Measurements from ENCODE around the gene TMEM52.

TMEM52 gene

DNA sequence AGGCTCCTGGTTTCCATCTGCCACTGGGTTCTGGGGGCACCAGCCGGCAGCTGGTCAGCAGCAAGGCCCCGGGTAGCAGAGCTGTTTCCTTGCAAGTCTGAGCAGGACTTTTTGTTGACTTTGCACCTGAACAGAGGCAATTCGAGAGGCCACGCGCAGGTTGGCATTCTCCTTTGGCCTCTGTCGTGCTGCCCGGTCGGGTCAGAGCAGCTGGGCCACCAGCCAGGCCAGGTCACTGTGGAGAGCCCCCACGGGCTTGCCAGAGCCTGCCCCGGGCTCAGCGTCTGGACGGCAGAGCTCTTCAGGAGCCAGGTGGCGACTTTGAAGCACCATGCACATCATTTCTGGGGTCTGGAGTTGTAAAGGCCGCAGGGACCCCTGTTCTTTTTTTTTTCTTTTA lies 28.4 kb upstream of the TMEM52 start:
- TF ChIP-seq FOXA1 (IDR thresholded peaks at IDR 0.05) = no peak
- TF ChIP-seq ELF4 (IDR thresholded peaks at IDR 0.05) = no peak
- TF ChIP-seq TARDBP (IDR thresholded peaks at IDR 0.05) = no peak
- TF ChIP-seq, protein P1, sequence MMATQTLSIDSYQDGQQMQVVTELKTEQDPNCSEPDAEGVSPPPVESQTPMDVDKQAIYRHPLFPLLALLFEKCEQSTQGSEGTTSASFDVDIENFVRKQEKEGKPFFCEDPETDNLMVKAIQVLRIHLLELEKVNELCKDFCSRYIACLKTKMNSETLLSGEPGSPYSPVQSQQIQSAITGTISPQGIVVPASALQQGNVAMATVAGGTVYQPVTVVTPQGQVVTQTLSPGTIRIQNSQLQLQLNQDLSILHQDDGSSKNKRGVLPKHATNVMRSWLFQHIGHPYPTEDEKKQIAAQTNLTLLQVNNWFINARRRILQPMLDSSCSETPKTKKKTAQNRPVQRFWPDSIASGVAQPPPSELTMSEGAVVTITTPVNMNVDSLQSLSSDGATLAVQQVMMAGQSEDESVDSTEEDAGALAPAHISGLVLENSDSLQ (IDR thresholded peaks at IDR 0.05) = no peak
- no peak for TF ChIP-seq ARNT (IDR thresholded peaks at IDR 0.05)
- no peak for TF ChIP-seq NFRKB (IDR thresholded peaks at IDR 0.05)
- no peak for DNase-seq (ENCODE audit: extremely low spot score)
- CTCF ChIA-PET = interaction anchor here (0.6 to 1.5 kb wide), 3 partner anchors 92 to 99 kb away, joined by 3 to 8 read pairs (median 4); no protein-coding TSS in a partner anchor
- POLR2A ChIA-PET = no interaction called here

DNA sequence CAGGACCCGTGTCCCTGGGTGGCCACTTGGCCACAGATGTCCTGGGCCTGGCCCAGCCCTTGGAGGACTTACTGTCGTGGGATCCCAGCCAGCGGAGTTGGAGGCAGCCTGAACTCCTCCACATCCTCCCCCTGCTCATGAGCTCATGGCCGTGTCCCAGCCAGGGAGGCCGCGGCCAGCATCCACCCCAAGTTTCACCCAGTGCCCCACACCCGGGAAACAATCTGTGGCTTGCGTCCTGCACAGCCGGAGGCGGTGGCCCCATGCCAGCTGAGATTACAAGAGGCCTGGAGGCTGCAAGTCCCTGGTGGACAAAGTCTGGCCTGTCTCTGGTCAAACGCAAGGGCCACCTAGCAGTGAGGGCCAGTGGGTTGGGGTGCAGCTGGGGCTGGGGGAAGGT lies 27.5 kb upstream of the TMEM52 start:
- TF ChIP-seq ELF4 (IDR thresholded peaks at IDR 0.05) (no peak), SP1 (IDR thresholded peaks at IDR 0.05) (no peak)
- ChIA-PET POLR2A (interaction anchor here (0.8 kb wide), 1 partner anchor 98 kb away, joined by 3 read pairs; no protein-coding TSS in a partner anchor), CTCF (interaction anchor here (1.5 kb wide), 1 partner anchor 98 kb away, joined by 8 read pairs; no protein-coding TSS in a partner anchor)
- DNase-seq (ENCODE audit: extremely low spot score) = no peak

DNA sequence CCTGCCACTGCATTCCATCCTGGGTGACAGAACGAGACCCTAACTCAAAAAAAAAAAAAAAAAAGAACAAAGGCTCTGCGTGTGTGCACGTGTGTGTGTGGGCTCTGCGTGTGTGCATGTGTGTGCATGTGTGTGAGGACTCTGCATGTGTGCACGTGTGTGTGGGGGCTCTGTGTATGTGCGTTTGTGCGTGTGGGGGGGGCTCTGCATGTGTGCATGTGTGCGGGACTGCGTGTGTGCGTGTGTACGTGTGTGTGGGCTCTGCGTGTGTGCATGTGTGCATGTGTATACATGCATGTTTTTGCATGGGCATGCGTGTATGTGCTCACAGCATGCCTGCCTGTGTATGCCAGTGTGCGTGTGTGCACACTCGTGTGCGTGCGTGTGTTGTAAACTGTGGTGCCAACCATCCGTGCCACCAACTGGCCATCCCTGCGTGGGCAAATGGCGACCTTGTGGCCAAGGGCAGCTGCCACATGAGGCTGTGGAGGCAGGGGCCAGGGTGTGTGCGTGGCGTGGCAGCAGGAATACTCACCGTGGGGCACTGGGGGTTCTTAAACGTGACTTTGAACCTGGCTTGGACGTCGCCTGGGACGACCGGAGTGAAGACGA lies 26.8 kb upstream of the TMEM52 start:
- DNase-seq (ENCODE audit: extremely low spot score) = no peak
- TF ChIP-seq SUZ12 (IDR thresholded peaks at IDR 0.05) (no peak), FOXA1 (IDR thresholded peaks at IDR 0.05) (no peak), BHLHE40 (IDR thresholded peaks at IDR 0.05; ENCODE audit: borderline replicate concordance) (no peak), ZNF384 (IDR thresholded peaks at IDR 0.05) (no peak), ELF4 (IDR thresholded peaks at IDR 0.05) (no peak), LEF1 (IDR thresholded peaks at IDR 0.05; ENCODE audit: borderline replicate concordance) (no peak), NFRKB (IDR thresholded peaks at IDR 0.05) (no peak), FOXM1 (IDR thresholded peaks at IDR 0.05; ENCODE audit: borderline replicate concordance) (no peak)
- TF ChIP-seq, protein P1 (IDR thresholded peaks at IDR 0.05) = no peak
- POLR2A ChIA-PET = interaction anchor here (0.8 kb wide), 1 partner anchor 99 kb away, joined by 3 read pairs; no protein-coding TSS in a partner anchor
- CTCF ChIA-PET = interaction anchor here (0.6 to 1.5 kb wide), 2 partner anchors 99 to 411 kb away, joined by 4 to 8 read pairs; no protein-coding TSS in a partner anchor

DNA sequence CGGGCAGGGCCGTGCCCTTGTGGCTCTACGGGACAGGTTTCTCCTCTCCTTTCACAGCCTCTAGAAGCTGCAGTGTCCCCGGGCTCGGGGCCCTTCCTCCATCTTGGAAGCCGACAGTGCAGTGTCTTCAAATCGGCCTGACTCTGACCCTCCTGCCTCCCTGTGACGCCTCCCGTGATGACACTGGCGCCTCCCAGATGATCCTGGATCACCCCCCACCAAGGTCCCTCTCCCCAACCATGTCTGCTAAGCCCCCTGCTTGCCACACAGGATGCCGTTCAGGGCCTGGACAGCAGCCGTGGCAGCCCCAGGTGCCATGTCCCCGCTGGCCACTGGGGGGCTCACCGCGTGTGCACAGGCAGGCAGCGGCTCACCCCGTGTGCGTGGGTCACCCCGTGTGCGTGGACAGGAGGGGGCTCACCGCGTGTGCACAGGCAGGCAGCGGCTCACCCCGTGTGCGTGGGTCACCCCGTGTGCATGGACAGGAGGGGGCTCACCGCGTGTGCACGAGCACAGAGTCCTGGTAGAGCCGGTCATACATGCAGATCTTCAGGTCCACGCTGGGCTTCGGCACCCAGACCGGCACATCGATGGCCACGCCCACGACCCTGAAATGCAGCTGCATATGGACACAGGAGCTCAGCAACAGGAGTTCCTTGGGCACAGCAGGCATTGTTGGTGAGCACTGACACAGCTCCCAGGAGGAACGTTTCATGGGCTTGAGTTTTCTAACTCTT lies 24.9 kb upstream of the TMEM52 start:
- ChIA-PET POLR2A (interaction anchor here (1.4 kb wide), 1 partner anchor 101 kb away, joined by 5 read pairs; no protein-coding TSS in a partner anchor), CTCF (interaction anchor here (0.6 to 1.8 kb wide), 12 partner anchors 8 to 836 kb away, joined by 3 to 18 read pairs (median 4); no protein-coding TSS in a partner anchor)
- TF ChIP-seq L3MBTL2 (conservative IDR thresholded peaks at IDR 0.05) (peak; percentile 71), TARDBP (IDR thresholded peaks at IDR 0.05) (peak; percentile 90), SP1 (IDR thresholded peaks at IDR 0.05) (no peak), CTBP1 (IDR thresholded peaks at IDR 0.05; ENCODE audit: borderline replicate concordance) (no peak)
- DNase-seq (ENCODE audit: extremely low spot score) = peak; percentile 75

DNA sequence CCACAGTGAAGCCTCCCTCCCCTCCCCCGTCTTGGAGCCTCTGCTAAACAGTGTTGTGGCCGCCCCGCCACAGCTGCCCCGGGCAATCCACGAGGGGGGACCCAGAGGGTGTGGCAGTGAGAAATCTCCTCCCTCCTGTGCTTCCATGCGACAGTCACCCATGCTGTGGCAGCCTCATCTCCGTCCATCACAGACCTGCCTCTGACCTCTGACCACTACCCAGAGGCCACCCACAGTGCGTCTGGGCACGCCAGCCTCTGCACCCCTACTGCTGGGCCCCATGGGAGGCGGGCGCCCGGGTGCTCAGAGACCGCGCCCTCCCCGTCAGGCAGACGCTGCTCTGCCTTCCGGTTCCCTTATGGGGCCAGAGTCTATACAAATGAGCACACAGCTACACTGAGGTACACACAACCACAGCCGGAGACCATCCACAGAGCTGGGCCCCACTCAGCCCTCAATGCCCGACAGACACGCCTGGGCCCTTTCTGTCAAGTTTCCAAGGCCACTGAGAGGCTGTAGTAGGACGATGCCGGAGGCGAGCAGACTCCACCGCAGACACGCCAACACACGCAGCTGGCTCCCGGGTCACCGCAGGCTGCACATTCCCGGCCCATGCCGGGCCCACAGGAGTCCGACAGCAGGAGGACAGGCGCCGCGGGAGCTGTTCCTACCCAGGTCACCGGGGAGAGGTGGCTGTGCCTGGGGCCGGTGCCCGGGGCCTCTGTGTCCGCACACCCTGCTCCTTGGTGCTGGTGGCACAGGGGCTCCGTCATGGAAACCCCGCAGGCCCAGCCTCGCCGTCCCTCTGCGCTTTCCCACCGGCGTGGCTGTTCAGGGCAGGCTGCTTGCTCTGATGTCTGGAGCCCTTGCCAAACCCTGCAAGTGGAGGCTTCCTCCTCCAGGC lies 23.9 kb upstream of the TMEM52 start:
- DNase-seq (ENCODE audit: extremely low spot score) = no peak
- POLR2A ChIA-PET = interaction anchor here (1.4 kb wide), 1 partner anchor 102 kb away, joined by 5 read pairs; no protein-coding TSS in a partner anchor
- CTCF ChIA-PET = interaction anchor here (0.6 to 1.8 kb wide), 5 partner anchors 100 to 246 kb away, joined by 4 to 18 read pairs (median 4); no protein-coding TSS in a partner anchor
- TF ChIP-seq ELF4 (IDR thresholded peaks at IDR 0.05) = no peak
- TF ChIP-seq FOXA1 (IDR thresholded peaks at IDR 0.05) = no peak
- TF ChIP-seq, protein P1 (IDR thresholded peaks at IDR 0.05) = no peak
- TF ChIP-seq LEF1 (IDR thresholded peaks at IDR 0.05; ENCODE audit: borderline replicate concordance) = no peak

DNA sequence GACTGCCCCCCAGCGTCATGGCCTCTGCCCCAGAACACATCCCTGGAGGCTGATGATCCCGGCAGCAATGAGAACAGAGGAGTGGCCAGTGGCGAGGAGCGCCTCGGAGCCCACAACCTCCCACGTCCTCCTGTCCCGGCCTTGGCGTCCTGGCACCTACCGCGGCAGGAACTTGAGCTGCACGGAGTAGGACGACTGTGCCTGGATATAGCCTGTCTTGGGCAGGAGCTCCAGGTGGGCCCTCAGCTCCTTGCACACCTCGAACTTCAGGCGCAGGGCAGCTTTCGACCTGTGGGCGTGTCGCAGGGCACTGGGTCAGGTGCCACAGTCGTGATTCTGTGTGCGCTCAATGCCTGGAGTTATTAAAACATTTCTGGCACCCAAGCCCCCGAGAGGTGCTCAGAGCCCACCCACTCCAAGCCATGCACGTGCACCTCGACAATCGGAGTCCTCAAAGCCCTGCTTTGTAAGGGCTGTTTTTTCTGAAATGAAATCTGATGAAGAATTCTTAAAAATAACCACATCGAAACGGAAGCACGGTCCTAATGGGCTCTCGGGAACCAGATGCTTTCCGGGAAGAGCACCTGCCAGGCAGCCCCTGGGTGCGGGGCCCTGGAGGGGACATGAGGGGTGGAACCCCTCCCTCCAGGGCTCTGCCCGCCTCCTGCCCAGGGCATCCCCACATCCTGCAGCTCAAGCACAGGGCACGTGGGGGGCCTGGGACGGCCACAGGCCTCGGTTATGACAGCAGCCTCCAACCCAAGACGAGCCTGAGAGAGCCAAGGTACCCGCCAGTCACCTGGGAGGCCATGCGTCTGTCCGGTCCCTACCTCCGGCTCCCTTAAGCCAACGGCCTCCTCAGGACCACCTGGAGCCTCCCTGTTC lies 23.0 kb upstream of the TMEM52 start:
- TF ChIP-seq FOXK2 (IDR thresholded peaks at IDR 0.05) (no peak), L3MBTL2 (conservative IDR thresholded peaks at IDR 0.05) (no peak), ZNF384 (IDR thresholded peaks at IDR 0.05) (no peak), FOXA1 (IDR thresholded peaks at IDR 0.05) (no peak), FOXM1 (IDR thresholded peaks at IDR 0.05; ENCODE audit: borderline replicate concordance) (no peak), TARDBP (IDR thresholded peaks at IDR 0.05) (no peak), SP1 (IDR thresholded peaks at IDR 0.05) (no peak), ELF4 (IDR thresholded peaks at IDR 0.05) (no peak), ARNT (IDR thresholded peaks at IDR 0.05) (no peak), BHLHE40 (IDR thresholded peaks at IDR 0.05; ENCODE audit: borderline replicate concordance) (no peak), SUZ12 (IDR thresholded peaks at IDR 0.05) (no peak), LEF1 (IDR thresholded peaks at IDR 0.05; ENCODE audit: borderline replicate concordance) (no peak), NFRKB (IDR thresholded peaks at IDR 0.05) (no peak)
- TF ChIP-seq, protein P1 (IDR thresholded peaks at IDR 0.05) = no peak
- no peak for DNase-seq (ENCODE audit: extremely low spot score)
- ChIA-PET POLR2A (no interaction called here), CTCF (interaction anchor here (0.6 to 0.9 kb wide), 2 partner anchors 23 to 113 kb away, joined by 3 to 8 read pairs; partner anchors contain the start of gene TMEM52)

Measured in HEK293T (cell line).